Activated CD4-positive, alpha-beta T cell treated with anti-CD3 and anti-CD28 coated beads, Interleukin-2, amount 50 U/mL, for 24 hours (primary cell): ENCODE results near the gene LRP10.

Experiments
- DNase-seq, 2 donors: peaks; one replicate each; pipeline ENCODE4 v3.0.0-alpha.2; 2020; ENCODE audit warnings: low read depth in 1 of 2, low spot score in 1 of 2

Gene LRP10

DNA sequence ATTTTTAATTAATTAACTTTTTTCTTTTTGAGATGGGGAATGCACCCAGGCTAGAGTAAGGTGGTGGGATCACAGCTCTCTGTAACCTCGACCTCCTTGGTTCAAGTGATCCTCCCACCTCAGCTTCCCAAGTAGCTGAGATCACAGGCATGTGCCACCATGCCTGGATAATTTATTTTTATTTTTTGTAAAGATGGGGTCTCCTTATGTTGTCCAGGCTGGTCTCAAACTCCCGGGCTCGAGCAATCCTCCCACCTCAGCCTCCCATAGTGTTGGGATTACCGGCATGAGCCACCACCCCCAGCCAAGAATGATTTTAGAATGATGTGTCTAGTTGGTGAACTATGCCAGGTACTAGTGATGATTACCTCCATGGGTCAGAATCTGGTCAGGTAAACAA, 6.6 kb upstream of the LRP10 start:
- DNase-seq = no peak

DNA sequence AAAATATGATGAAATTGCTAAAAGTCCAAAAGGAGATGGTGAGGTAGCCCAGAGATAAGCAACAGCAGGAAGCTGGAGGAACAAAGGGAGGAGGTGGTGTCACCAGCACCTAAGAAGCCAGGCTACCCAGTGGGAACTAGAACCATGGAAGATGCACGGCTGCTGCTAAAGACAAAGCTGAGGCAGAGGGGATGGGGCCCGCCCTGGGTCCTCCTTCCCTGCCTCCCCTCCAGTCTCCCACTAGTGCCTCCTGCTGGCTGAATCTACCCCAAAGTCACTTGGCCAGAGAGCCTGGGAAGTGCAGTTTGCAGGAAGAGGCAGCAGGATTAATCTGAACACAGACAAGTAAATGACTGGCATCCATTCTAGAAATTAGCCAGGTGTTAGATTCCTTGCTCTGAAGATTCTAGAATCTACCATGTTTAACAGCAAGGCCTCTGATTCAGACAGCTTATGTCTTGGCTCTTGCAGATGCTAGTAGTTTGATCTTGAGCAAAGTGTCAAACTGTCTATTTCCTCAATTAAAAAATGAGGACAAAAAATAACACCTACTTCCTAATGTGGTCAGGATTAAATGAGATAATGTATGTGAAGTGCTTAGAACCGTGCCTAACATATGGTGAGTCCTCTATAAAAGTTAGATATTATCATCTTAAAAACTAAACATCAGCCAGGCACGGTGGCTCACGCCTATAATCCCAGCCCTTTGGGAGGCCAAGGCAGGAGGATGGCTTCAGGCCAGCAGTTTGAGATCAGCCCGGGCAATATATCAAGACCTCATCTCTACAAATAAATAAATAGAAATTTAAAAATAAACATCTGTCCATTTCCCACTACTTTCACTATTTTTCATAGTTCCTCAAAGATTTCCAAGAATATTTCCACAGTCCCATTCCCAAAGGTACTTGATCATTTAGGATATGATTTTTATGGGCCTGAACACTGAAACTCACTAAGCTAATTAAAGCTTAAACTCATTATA, 5.8 kb upstream of the LRP10 start:
- no peak for DNase-seq

DNA sequence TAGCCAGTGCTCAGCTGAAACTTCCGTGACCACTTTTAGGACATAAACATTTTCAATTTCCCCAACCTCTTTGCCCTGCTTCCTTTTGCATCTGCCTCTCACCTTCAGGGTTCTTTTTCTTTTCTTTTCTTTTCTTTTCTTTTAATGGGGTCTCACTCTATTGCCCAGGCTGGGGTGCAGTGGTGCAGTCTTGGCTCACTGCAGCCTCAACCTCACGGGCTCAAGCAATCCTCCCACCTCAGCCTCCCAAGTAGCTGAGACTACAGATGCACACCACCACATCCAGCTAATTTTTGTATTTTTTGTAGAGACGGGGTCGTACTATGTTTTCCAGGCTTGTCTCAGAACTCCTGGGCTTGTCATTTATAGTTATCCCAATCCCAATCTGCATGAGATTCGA, 4.7 kb upstream of the LRP10 start:
- DNase-seq = no peak

DNA sequence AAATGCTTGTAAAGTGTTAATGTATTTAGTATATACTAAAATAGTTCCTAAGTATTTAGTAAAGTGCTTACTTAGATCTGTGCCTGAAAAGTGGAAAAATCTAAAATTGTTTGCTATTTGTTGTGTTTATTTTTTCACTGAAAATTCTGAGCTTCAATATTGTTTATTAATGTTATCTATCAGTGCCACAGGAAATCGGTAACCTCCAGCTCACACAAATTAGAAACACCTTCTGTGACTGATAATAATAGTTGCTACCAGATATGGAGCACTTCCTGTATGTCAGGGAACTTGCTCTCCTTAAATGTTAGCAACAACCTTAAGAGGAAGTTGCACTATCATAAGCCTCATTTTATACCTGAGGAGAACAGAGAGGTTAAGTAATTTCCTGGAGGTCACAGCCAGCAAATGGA, 723 bp upstream of the LRP10 start:
- no peak for DNase-seq

DNA sequence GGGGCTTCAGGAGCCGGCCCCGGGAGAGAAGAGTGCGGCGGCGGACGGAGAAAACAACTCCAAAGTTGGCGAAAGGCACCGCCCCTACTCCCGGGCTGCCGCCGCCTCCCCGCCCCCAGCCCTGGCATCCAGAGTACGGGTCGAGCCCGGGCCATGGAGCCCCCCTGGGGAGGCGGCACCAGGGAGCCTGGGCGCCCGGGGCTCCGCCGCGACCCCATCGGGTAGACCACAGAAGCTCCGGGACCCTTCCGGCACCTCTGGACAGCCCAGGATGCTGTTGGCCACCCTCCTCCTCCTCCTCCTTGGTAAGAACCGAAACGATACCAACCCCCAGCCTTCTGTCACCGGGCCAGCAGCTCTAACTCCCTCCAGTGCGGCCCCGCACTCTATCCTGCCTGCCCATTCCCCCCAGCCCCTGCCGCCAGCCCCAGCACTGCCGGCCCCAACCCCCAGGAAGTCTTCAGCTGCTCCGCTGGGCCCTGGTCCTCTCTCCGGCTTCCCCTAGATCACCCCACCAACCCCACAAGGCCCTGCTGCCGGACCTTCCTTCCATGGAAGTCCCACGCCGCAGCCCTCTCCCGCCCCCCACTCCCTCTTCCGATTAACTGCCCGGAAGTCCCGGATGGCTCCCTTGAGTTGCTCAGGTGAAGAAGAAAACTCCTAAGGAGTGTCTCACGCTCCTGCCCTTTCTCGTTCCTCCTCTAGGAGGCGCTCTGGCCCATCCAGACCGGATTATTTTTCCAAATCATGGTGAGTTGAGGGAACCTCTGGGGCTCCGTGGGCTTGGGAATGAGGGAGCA, 693 bp downstream of the LRP10 start:
- DNase-seq = peak; percentile 56 to 63

DNA sequence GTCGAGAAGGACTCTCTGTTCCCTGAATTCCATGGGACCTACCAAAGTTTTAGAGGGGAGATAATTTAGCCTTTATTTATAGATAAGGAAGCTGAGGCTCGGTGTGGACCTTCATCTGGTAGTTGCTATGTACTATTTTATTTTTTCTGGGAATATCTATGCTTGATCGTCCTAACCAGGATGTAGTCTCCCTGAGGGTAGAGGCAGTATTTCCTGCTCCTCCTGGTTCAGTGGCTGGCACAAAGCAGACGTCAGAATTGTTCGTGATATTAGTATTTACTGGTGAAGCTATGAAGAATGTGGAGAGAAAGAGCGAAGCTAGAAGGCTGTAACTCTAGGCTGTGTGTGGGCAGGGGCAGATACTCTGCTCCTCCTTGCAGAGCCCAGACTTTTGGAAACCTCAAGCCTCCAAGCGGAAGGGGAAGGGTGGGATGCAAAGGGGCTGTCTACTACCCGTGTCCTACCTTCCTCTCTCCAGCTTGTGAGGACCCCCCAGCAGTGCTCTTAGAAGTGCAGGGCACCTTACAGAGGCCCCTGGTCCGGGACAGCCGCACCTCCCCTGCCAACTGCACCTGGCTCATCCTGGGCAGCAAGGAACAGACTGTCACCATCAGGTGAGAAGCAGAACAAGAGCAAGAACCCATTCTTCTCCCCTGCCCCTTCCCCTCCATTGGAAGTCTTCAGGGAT, 1.4 kb downstream of the LRP10 start:
- DNase-seq = no peak

DNA sequence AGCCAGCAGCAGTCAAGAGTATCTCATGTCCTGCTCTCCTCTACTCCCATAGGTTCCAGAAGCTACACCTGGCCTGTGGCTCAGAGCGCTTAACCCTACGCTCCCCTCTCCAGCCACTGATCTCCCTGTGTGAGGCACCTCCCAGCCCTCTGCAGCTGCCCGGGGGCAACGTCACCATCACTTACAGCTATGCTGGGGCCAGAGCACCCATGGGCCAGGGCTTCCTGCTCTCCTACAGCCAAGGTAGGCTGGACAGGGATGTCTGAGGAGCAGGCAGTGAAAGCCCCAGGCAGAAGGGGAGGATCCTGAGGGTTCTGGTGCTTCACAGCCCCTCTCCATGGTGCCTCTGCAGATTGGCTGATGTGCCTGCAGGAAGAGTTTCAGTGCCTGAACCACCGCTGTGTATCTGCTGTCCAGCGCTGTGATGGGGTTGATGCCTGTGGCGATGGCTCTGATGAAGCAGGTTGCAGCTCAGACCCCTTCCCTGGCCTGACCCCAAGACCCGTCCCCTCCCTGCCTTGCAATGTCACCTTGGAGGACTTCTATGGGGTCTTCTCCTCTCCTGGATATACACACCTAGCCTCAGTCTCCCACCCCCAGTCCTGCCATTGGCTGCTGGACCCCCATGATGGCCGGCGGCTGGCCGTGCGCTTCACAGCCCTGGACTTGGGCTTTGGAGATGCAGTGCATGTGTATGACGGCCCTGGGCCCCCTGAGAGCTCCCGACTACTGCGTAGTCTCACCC, 3.6 kb downstream of the LRP10 start:
- DNase-seq = no peak

DNA sequence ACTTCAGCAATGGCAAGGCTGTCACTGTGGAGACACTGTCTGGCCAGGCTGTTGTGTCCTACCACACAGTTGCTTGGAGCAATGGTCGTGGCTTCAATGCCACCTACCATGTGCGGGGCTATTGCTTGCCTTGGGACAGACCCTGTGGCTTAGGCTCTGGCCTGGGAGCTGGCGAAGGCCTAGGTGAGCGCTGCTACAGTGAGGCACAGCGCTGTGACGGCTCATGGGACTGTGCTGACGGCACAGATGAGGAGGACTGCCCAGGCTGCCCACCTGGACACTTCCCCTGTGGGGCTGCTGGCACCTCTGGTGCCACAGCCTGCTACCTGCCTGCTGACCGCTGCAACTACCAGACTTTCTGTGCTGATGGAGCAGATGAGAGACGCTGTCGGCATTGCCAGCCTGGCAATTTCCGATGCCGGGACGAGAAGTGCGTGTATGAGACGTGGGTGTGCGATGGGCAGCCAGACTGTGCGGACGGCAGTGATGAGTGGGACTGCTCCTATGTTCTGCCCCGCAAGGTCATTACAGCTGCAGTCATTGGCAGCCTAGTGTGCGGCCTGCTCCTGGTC, 4.3 kb downstream of the LRP10 start:
- no peak for DNase-seq

DNA sequence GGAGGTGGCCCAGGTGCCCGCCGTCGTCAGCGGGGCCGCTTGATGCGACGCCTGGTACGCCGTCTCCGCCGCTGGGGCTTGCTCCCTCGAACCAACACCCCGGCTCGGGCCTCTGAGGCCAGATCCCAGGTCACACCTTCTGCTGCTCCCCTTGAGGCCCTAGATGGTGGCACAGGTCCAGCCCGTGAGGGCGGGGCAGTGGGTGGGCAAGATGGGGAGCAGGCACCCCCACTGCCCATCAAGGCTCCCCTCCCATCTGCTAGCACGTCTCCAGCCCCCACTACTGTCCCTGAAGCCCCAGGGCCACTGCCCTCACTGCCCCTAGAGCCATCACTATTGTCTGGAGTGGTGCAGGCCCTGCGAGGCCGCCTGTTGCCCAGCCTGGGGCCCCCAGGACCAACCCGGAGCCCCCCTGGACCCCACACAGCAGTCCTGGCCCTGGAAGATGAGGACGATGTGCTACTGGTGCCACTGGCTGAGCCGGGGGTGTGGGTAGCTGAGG, 5.5 kb downstream of the LRP10 start:
- no peak for DNase-seq

DNA sequence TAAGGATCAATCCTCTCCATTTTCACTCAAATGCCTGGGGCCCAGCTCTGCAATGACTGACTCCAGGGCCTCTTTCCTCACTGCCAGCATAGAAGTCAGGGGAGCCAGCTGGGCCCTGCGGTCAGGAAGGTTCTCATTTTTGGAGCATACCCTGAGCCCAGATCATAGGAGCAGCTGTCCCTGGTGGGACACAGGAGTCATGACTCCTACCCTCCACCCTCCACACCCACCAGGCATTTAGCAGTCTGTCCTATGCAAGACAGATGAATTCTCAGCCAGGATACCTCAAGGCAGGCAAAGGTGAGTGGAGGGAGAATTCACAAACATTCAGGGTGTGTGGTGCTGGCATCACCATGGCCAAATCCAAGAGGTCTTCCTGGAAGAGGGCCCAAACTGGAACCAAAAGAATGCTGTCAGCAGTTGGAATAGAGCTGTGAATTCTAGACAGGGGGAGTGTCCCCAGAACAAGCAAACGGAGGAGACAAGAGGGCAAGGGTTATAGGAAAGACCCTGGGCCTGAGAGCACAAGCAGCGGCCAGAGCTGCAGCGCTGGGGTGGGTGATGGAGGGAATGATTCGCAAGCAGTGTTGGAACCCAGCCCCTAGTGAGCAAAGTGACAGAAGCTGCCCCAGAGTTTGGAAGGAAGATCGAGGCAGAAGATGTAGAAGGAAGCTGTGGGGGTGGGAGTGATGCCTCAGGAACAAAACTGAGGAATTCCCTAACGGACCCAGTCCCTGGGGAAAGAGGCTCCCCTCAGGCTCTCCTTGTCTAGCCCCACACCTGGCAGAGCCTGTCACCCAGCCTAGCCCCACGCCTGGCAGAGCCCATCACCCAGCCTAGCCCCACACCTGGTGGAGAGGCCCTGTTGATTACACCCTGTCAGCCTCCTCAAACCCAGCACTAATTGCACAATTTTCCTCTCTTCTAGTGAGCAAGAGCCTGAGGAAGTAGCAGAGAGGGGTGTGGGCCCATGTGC, 7.0 kb downstream of the LRP10 start:
- no peak for DNase-seq

DNA sequence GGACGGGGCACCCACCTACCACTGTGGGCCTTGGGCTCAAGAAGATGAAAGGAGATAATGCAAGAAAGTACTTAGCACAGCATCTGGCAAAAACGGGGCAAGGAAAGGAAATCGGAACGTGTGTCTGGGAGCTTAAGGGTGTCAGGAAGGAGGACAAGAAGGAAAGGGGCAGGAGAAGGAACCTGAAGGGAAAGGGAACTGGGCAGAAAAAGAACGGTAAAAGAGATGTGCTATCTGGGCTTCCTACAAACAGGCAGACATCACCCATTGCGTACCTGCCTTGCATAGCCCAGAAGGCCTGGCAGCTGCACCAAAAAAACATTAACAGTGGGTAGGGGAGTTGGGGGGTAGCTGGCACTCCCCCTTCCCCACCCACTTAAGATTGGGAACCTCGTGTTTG, 10.5 kb downstream of the LRP10 start:
- DNase-seq = no peak

DNA sequence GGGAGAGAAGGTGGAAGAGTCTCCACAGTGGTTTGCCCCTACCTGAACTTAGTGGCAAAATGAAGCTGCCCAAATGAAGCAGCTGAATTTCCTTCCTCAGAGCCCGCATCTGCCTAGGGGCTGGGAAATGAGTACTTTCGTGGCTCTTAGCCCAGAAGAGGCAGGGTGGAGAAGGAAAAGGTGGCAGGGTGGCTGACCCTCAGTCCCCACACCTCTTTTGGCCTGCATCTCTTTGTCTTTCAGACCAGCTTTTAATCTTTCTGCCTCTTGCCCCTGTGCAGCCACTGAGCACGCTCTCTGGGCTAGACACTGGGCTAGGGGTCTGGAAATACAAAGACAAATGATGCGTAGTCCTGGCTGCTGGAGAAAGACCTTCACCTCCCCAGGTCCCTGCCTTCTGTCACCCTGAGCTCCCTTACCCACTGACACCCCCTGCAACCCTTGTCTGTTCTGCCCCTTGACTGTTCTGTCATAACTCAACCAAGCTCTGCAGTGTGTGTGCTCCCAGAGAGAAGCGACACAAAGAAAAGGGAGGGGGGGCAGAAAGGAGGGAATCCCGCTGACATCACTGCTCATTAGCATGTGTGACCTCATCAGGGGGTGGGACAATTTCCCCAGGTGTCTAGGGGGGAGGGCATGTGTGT, 11.1 kb downstream of the LRP10 start:
- no peak for DNase-seq

DNA sequence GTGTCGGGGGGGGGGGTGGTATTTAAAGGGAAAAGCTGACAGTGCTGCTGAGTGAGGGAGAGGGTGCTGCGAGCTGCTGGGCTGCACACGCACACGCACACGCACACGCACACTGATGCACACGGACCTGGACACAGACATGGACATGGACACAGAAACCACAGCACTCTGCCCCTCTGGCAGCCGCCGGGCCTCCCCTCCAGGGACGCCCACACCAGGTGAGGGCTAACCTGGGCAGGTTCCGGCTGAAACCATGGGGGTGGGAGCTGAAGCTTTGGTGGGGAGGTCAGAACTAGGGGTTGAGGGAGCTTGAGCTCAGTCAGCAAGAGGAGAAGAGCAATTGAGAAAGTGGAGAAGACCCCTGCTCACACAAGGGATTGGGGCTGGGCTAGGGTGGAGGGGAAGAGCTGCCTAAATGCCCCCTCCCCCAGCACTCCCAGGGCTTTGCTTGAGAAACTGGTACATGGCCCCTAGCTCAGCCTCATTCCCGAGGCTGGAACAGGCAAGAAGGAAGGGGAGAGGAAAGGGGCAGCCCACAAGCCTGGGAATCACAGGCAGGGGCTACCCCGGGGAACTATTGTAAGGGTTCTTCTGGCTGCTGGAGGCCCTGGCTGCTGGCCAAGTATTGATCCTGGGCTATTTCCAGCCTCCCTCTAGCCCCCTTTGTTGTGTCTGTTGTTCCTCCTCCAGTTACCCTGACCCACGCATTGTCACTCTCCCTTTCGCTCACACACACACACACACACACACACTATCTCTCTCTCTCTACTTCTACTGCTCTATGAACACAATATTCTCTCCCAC, 11.8 kb downstream of the LRP10 start, which contains the start of gene REM2:
Gene REM2 (plus strand): TSS at position 50 of the 804 bp plus-strand sequence. CDS start 66 bp downstream, at position 116.
- DNase-seq = no peak

DNA sequence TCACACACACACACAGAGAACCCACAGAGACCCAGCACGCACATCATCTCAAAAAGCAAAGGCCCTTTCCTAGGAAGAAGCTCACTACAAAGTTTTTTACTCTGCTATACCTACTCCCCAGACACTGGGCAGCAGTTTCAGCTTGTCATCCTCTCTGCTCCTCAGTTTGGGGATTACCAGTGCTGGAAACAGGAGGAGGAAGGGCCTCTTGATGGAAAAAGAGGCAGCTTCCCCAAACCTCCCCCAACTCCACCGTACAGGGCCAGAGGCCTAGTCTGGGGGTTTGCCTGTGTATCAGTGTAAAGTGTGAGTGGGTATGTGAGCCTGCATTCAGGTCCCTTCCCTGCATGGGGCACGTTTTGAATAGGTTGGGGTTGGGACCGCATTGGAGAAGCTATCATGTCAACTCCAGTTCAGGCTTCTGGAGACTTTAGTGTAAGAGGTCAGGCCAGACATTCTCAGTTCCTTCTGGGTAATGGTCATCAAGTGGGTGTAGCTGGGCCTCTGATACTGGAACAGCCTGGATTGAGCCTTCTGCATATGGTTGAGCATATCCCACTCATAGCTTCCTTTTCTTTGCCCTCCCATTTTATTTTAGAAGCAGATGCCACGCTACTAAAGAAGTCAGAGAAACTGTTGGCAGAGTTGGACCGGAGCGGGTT, 12.7 kb downstream of the LRP10 start:
- no peak for DNase-seq

DNA sequence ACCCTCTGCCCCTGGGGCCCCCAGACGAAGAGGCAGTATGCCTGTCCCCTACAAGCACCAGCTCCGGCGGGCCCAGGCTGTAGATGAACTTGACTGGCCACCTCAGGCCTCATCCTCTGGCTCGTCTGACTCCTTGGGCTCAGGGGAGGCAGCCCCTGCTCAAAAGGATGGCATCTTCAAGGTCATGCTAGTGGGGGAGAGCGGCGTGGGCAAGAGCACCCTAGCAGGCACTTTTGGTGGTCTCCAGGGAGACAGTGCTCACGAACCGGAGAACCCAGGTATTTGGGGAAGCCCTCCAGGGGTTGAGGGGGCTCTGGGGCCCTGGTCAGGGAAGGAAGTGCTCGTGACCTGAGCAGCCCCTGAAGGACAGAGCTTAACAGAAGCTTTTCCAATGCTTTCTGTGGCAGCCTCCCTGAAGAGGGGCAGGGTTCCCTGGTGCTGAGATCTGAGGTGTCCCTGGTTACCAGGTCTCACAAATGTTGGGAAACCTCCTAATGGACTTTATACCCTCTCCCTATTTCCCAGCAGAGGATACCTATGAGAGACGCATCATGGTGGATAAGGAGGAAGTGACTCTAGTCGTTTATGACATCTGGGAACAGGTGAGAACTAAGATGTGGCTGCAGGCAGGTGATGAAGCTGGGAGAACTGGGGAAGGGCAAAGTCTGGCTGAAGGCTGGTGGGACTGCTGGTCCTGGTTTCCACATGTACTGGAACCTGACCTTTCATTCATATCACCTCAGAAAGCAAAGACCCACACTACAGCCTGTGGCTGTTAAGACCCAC, 13.4 kb downstream of the LRP10 start:
- DNase-seq = no peak

DNA sequence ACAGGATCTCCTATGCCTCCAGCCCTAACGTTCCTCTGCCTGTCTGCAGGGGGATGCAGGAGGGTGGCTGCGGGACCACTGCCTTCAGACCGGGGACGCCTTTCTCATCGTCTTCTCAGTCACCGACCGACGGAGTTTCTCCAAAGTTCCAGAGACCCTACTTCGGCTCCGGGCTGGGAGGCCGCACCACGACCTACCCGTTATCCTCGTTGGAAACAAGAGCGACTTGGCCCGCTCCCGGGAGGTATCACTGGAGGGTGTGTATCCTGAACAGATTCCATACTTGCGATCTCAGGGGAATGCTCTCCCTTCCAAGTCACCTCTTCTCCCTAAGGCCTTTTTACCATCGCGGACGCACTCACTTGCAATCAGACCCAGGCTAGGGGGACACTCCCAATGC, 14.4 kb downstream of the LRP10 start:
- DNase-seq = no peak
